H4 (cell line): Measurements from ENCODE around the gene KANSL3. TPM values are rescaled to one million over a fixed set of nuclear protein-coding genes. Genes with fewer than 3 reads are reported as not detected.
"Not testable (repeated sequence)": the region's sequence is repeated elsewhere in the genome, so short reads cannot be mapped to it uniquely, and the experiment has no call there.

ENCODE experiments used
- DNase-seq: peaks from one replicate; pipeline ENCODE4 v3.0.0-alpha.2; 2015; ENCODE audit warnings: low spot score
- total RNA-seq: library from RNA; depleted of rRNA; stranded (reverse); fragments of >200 nt; shearing (Covaris generic); gene quantifications from 2 replicates; pipeline ENCODE4 v1.2.3, GENCODE V29; 2014

Gene KANSL3
- total RNA-seq, 1 experiment from 2014 or later, result 27.4 TPM

DNA sequence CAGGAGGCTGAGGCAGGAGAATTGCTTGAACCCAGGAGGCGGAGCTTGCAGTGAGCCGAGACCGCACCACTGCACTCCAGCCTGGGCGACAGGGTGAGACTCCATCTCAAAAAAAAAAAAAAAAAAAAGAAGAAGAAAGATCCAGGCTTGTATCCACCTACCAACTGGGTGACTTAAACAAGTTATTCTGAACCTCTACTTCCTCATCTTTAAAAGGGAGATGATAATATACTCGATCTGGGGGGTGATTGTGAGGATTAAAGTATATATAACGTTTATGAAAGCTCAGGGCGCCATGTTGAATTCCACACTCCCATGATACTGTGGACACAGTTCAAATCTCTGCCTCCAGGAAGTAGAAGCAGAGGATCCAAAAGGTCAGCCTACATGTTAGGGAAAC, 16.7 kb upstream of the KANSL3 start:
- not testable (repeated sequence) for DNase-seq

DNA sequence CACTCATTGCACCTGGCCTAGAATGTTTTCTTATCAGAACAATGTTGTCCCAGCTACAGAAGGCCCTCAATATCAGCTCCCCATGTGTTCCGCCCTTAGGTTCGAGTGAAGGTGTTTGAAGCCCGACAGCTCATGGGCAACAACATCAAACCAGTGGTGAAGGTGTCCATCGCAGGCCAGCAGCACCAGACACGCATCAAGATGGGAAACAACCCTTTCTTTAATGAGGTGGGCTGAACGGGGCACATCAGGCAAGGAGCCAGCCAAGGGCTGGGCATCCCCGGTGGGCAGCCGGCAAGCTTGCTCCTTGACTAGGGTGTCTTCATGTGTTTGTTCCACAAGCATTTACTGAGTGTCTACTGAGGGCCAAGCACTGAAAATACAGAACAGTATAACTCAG, 13.7 kb upstream of the KANSL3 start:
- no peak for DNase-seq

GRCh38 chr2:96649342-96649741, 11.2 kb upstream of the KANSL3 start:
- no peak for DNase-seq

GRCh38 chr2:96648306-96648930, 10.3 kb upstream of the KANSL3 start:
- DNase-seq, result no peak

DNA sequence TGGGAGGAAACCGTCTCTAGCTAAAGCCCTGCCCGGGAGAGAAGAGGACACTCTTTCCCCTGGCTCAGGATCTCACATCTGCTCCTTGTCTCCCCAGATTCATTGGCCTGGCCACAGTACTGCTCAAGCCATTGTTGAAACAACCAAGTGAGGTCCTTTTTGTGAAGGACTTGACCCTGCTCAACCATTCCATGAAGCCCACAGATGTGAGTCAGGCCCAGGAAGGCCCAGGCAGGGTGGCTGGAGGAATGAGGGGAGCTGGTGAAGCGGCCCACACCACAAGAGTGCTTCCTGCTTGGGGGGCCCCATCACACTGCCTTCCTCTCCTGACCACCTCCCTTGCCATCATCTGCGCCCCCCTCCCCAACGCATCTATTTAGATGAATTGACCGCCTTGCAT, 9.6 kb upstream of the KANSL3 start:
- DNase-seq, result no peak

- no peak for DNase-seq
These were observed 4.7 kb upstream of the KANSL3 start, which contains the start of gene FER1L5 for GRCh38 chr2:96642564-96643360. Gene FER1L5 (plus strand): TSS chr2:96642764. CDS start chr2:96642837, 73 bp downstream.

DNA sequence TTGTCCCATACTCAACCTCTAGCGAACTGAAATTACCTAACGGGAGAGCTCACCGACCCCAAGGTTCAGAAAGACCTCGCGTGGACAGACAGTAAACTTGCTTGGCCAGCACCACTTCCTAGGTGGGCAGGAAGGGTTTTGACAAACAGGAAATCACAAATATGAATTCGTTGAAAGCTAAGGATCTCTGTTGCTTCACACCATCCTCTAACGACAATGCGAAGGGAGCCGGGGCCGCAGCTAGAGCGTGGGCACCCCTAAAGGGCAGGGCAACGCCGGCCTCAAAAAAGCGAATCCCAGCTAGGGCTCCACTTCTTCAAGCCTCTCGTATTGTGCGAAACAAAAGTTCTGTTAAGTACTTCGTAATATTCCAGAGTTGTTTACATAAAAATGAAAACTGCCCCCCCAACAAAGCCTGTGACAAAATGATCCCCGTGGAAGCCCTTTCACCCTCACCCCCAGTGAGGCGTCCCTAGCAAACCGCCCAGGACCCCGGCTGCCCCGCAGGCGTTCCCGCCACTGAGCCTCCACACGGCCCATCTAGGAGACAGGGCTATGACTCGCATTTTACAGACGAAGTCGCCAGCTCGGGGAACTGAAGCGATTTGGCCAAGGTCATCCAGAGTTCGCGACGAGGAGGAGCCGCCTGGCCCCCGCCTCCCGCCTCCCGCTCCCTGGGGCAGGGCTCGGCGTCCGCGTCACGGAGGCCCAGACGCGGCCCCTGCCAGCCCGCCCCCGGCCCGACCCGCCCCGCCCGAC, 548 bp downstream of the KANSL3 start:
- DNase-seq, result peak; percentile 86

GRCh38 chr2:96636551-96637171, 1.5 kb downstream of the KANSL3 start:
- DNase-seq, result no peak

GRCh38 chr2:96633641-96634040, 4.5 kb downstream of the KANSL3 start:
- DNase-seq, result no peak

- peak; percentile 37 for DNase-seq
These were observed 6.2 kb downstream of the KANSL3 start for GRCh38 chr2:96631804-96632435.

GRCh38 chr2:96626553-96626942, 11.6 kb downstream of the KANSL3 start:
- no peak for DNase-seq

GRCh38 chr2:96625571-96626552, 12.2 kb downstream of the KANSL3 start:
- DNase-seq, result no peak

- DNase-seq, result no peak
These were observed 15.0 kb downstream of the KANSL3 start for GRCh38 chr2:96623116-96623515.

DNA sequence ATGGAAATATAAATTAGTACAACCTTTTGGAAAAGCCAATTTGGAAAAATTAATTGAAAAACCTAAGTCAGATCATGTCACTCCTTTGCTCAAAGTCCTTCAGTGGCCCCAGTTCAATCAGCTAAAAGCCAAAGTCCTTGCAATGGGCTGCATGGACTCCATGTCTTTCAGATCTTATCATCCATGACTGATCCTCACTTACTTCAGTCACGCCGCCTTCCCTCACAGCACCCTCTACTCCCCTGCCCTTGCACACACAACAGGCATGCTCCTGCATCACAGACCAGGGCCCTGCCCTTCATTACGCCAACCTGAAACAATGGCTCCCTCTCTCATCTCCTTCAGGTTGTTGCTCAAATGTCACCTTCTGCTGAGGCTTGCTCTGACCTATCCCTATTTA, 15.6 kb downstream of the KANSL3 start:
- no peak for DNase-seq

DNA sequence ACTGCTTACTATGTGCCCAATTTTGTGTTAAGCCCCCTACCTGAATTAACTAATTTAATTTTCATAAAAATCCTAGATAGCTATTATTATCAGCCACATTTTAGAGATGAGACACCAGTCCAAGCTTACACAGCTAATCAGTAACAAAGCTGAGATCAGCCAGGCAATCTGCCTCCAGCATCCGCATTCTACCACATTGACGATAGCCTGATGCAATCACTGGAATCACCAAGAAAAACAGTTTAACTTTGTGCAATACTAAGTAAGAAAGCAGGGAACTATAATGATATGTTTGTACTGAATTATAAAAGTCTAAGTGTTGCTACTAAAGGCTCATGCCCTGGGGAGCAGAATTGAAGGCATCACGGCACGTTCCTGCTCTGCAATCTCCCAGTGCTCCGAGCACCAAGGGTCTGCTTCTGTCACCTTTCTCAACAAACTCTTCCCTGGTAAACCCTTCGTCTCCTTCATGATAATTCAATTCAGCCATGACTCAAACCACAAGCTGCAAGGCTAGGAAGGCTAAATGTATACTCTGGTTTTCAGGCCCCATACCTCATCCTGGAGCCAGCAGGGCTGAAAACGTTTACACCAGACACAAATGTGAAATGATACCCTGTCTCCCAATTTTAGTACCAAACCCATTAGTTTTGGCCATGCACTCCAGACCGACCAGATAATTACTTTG, 19.4 kb downstream of the KANSL3 start:
- no peak for DNase-seq

GRCh38 chr2:96617012-96617411, 21.1 kb downstream of the KANSL3 start:
- DNase-seq, result no peak

DNA sequence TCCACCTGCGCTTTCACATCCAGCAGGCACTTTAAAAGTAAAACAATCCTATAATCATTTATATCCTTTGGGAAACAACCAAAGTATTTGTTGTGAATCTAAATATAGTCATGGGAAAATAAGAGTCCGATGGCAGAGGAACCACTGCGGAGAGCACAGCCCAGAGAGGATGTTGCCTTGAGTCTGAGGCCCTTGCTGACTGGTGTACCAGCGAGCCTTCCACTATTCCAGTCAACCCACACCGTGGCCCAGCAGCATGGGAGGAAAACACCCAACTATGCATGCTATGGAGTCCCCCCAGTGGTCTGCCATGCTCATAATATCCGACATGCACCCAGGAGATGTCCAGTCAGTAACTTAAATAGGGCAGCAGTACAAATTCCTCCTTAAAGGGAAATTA, 21.6 kb downstream of the KANSL3 start:
- DNase-seq, result no peak

GRCh38 chr2:96616128-96616527, 22.0 kb downstream of the KANSL3 start:
- DNase-seq, result no peak

- DNase-seq, result no peak
These were observed 29.4 kb downstream of the KANSL3 start for GRCh38 chr2:96608469-96609455.
